Activated CD4-positive, alpha-beta T cell treated with anti-CD3 and anti-CD28 coated beads, Interleukin-2, amount 50 U/mL, for 1 hour (primary cell): ENCODE data around the gene CFAP221.
"Not testable (repeated sequence)": the region's sequence is repeated elsewhere in the genome, so short reads cannot be mapped to it uniquely, and the experiment has no call there.

Experiments used
- DNase-seq: peaks from one replicate; pipeline ENCODE4 v3.0.0-alpha.2; 2020

Gene CFAP221

GRCh38 chr2:119592436-119592835 is 48.2 kb downstream of the CFAP221 start:
- DNase-seq: no peak

DNA sequence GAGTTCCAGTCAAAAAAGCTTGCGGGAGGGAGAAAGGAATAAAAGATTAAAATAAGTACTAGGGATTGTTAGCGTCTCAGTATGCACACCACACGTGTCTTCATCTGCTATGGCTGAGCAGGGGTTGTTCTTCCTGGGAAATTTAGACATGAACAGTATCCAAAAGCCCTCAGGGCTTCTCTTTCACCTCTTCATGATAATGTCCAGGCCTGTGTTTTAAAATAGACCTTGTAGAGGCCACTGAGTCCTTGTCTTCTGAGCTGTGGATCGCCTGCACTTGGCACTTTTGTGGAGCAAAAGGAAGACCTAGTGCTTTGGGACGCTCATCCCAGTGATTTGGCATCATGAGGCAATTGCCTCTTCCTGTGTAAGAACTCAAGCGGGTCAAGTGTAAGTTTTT is 52.4 kb downstream of the CFAP221 start:
- no peak for DNase-seq

GRCh38 chr2:119598596-119599263 is 54.5 kb downstream of the CFAP221 start:
- DNase-seq: no peak

- DNase-seq: no peak
Observed at GRCh38 chr2:119599384-119599783, 55.1 kb downstream of the CFAP221 start.

DNA sequence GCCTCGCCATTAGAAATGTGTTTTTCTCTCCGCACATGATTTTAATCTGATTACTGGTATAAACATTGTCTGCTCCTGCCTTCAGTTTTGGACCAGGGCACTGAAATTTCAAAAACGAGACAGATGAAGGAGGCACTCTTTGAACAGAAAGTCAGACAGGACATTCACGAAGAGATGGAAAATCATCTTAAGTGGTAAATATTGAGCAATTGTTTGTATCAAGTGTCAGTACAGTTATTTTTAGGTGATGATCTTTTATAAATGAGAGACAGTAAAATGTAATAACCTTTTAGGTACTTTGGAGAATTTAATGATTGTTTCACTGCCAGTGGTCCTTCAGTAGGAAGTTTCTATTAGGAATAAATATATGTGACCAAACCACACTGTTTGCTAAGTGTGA is 60.8 kb downstream of the CFAP221 start:
- no peak for DNase-seq

DNA sequence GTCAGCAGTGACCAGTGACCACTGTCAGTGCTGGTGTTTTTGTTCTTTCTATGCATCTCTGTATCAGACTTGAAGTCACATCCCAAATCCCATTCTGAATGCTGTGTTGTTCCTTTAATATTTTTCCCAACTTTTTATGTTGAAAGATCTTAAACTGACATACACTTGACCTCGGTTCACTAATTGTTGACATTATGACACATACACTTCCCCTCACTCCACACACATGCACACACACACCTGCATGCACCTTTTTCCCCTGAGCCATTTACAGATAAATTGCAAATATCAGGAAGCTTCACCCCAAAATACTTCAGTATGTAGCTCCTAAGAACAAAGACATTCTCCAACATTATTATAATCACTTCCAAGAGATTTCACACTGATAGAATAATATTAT is 62.4 kb downstream of the CFAP221 start:
- no peak for DNase-seq

DNA sequence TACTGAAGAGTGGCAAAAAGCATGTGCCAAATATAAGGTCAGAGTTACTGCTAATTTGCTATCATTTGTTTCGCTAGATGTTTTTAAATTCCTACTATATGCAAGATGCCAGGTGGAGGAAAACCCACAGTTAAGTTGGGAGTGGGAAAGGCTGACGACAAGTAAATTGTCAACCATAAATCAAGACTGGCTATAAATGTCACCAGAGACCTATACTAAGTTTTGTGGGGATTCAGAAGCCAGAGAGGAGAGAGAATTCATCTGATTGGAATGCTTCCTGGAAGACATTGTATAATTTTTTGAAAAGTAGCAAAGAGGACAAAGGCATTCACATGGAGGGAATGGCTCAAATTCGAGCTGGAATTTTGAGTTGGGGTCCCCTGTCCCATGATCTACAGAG is 64.3 kb downstream of the CFAP221 start:
- no peak for DNase-seq

GRCh38 chr2:119609337-119609736 is 65.1 kb downstream of the CFAP221 start:
- DNase-seq: no peak

- DNase-seq: not testable (repeated sequence)
Observed at GRCh38 chr2:119614140-119614539, 69.9 kb downstream of the CFAP221 start.

- DNase-seq: no peak
Observed at GRCh38 chr2:119616421-119616820, 72.2 kb downstream of the CFAP221 start.

GRCh38 chr2:119617455-119617854 is 73.2 kb downstream of the CFAP221 start:
- DNase-seq: no peak

- not testable (repeated sequence) for DNase-seq
Observed at GRCh38 chr2:119618725-119619124, 74.5 kb downstream of the CFAP221 start.

DNA sequence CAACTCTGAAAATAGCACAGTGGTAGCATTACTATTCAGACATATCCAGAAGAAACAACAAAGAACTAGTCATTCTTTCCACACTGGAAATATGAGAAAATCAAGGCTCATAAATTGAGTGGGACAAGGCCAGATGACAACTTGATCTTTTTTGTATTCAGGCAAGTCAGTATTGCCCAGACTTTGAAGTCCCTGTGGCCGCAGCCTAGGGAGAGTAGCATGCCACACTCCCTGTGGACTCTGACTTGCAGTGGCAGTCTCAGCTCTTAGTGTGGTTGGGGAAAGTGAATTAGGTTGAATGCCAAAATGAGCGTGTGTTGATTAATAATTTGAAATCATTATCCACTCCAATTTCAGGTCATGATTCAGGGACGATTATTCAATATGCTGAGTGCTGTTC is 81.0 kb downstream of the CFAP221 start:
- no peak for DNase-seq

DNA sequence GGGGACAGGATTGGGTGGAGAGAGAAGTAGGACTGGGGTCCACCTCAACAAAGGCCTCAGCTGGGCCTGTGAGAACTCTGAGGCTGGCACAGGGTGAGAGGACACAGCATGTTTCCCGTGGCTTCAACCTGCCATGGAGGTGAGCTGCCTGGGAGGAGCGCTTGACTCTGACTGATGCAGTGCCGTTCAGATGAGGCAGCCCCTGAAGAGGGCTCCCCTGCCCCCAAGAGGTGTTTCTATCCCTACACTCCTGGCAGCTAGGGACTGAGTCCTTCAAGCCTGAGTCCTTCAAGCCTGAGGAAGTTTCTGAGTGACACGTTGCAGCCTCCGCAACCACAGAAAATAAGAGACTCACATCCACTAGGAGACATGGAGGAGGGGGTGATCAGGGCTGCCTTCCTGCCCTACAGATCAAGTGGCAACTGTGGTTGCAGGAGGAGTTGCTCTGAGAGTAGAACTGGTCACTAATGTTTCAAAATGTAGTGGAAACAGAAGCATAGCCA is 85.1 kb downstream of the CFAP221 start:
- no peak for DNase-seq

- no peak for DNase-seq
Observed at GRCh38 chr2:119630121-119630520, 85.9 kb downstream of the CFAP221 start.

DNA sequence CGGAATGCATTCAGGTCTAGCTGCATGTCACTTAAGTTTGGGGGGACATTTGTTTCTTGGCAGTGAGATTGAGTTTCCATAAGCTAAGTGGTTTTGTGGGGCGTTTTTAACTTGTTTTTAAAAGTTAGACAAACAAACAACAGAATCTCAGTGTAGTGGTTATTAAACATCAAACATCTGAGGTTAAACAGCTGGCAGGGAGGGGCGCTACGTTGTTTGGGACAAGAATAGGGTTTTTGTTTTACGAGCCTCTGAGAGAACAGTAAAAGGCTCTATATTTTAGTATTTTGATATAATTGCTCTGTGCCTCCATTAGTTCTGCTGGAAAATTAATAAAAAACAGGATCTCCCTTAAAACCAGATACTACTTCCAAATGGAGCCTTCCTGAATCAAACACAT is 93.1 kb downstream of the CFAP221 start:
- no peak for DNase-seq

- DNase-seq: no peak
Observed at GRCh38 chr2:119638246-119638645, 94.0 kb downstream of the CFAP221 start.

- DNase-seq: no peak
Observed at GRCh38 chr2:119638685-119639554, 94.7 kb downstream of the CFAP221 start.

DNA sequence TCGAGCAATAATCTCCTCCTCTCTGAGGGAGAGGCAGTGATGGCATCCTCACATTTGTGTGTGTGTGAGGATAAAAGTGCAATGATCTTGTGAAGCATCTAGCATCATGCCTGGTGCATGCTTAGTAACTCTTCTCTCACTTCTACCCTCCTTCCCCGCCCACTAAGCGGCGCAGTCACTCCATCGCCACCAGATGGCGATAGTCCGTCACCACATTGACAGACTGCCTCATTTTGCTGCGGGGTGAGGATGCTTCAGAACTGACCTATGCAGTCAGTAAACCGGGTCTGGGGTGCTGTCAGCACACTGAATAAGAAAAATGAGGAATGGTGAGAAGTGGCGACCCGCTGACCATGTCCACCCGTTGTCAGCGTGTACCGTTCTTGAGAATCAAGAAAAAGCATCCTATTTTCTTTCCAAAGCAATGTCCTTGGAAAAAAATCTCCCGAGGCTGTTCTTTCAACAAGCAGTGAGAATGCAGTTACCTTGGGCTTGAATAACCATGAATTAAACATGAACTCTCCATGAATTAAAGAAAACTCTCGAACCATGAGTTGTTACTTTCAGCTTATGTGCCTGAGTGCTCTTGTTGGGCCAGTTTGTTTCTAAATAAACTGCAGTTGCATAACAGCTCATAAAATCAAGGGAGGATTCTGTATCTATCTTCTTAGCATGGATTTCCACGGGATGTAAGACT is 97.5 kb downstream of the CFAP221 start:
- peak; percentile 69 for DNase-seq

DNA sequence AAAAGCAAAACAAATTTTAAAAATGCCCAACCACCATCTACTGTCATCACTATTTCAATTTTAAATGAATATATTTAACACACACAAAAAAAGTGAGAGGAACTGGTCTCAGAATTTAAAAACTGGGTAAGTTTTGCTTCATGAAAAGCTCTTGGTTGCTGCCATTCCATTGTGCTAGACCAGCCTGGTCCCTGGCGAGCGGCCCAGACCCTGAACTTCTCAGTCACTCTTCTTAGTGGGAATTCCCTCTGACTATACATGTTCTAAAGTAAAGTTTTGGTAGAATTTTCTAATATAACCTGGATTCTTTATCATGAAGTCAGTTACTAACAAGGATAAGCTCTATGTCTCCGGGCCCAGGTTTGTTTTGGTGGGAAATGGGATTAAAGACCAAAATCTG is 99.9 kb downstream of the CFAP221 start:
- no peak for DNase-seq

- no peak for DNase-seq
Observed at GRCh38 chr2:119645173-119645855, 101.1 kb downstream of the CFAP221 start.

DNA sequence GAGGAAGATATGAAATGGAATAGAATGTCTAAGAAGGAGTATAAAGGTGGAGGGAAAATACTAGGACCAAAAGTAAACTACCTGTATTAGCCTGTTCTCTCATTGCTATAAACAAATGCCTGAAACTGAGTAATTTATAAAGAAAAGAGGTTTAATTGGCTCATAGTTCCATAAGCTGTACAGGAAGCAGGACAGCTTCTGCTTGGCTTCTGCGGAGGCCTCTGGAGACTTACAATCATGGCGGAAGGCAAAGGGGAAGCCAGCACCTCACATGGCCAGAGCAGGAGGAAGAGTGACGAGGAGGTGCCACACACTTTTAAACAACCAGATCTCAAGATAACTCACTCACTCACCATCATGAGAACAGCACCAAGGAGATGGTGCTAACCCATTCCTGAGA is 101.9 kb downstream of the CFAP221 start:
- DNase-seq: no peak
